ENCODE measurements around the gene MXRA7. TPM values are rescaled to one million over a fixed set of nuclear protein-coding genes. Genes with fewer than 3 reads are reported as not detected.
A peak's percentile ranks its signal among the peaks of the same experiment; 100 is the strongest.

MXRA7 gene
- total RNA-seq, 1 experiment from 2014 or later = 33.6 TPM

- H3K9me3 Mint-ChIP-seq (ENCODE audit: unreplicated experiment) = no peaks in the 10 kb centered on the region
- ChIA-PET POLR2A (interaction anchor here (0.6 to 5.3 kb wide), 13 partner anchors 9 to 165 kb away, joined by 3 to 51 read pairs (median 6); partner anchors contain the start of genes JMJD6, METTL23, MFSD11 and ST6GALNAC2), CTCF (interaction anchor here (0.6 to 1.7 kb wide), 4 partner anchors 194 to 1017 kb away, joined by 3 to 5 read pairs (median 4); no protein-coding TSS in a partner anchor)
- H3K27me3 Mint-ChIP-seq (ENCODE audit: insufficient read depth, unreplicated experiment) = no peaks in the 10 kb centered on the region
- no peak for TF ChIP-seq CTCF (IDR thresholded peaks at IDR 0.05; ENCODE audit: unreplicated experiment)
- peaks cover 88% of the 10 kb centered on the region for H3K36me3 Mint-ChIP-seq (ENCODE audit: insufficient read depth, unreplicated experiment)
- TSS peak; percentile 55 for BruUV-seq (replicated peaks)
- H3K27ac Mint-ChIP-seq (ENCODE audit: low read depth, unreplicated experiment) = peak overlapping the region; percentile 55
- peak overlapping the region; percentile 9 for H3K4me3 Mint-ChIP-seq (ENCODE audit: unreplicated experiment)
- DNase-seq (ENCODE audit: unreplicated experiment) = peak; percentile 97
- intact Hi-C loops (cut with micrococcal nuclease) = loop anchor here (5.0 to 10.0 kb wide), 2 partner anchors 34 to 161 kb away; no protein-coding TSS in a partner anchor
- peaks cover 13% of the 10 kb centered on the region for H3K4me1 Mint-ChIP-seq (ENCODE audit: insufficient read depth, unreplicated experiment)
Measured at GRCh38 chr17:76716146-76716838, 5.5 kb upstream of the MXRA7 start.

- peaks cover 80% of the 10 kb centered on the region for H3K36me3 Mint-ChIP-seq (ENCODE audit: insufficient read depth, unreplicated experiment)
- no TSS peak for BruUV-seq (replicated peaks)
- intact Hi-C loops (cut with micrococcal nuclease) = loop anchor here (2.0 to 10.0 kb wide), 3 partner anchors 33 to 193 kb away; no protein-coding TSS in a partner anchor
- peaks cover 13% of the 10 kb centered on the region for H3K4me1 Mint-ChIP-seq (ENCODE audit: insufficient read depth, unreplicated experiment)
- no peaks in the 10 kb centered on the region for H3K27me3 Mint-ChIP-seq (ENCODE audit: insufficient read depth, unreplicated experiment)
- H3K9me3 Mint-ChIP-seq (ENCODE audit: unreplicated experiment) = no peaks in the 10 kb centered on the region
- no peak for DNase-seq (ENCODE audit: unreplicated experiment)
- CTCF ChIA-PET = interaction anchor here (0.5 to 2.7 kb wide), 9 partner anchors 9 to 192 kb away, joined by 3 to 26 read pairs (median 5); partner anchors contain the start of gene PRCD
- peak overlapping the region; percentile 55 for H3K27ac Mint-ChIP-seq (ENCODE audit: low read depth, unreplicated experiment)
- TF ChIP-seq CTCF (IDR thresholded peaks at IDR 0.05; ENCODE audit: unreplicated experiment) = no peak
- POLR2A ChIA-PET = interaction anchor here (0.5 to 5.3 kb wide), 10 partner anchors 10 to 158 kb away, joined by 3 to 51 read pairs (median 6); partner anchors contain the start of genes JMJD6, METTL23 and MFSD11
- H3K4me3 Mint-ChIP-seq (ENCODE audit: unreplicated experiment) = no peak overlapping the region
Measured at GRCh38 chr17:76715496-76715830, 4.7 kb upstream of the MXRA7 start.

- Mint-ChIP-seq H3K36me3 (ENCODE audit: insufficient read depth, unreplicated experiment) (peaks cover 75% of the 10 kb centered on the region), H3K27me3 (ENCODE audit: insufficient read depth, unreplicated experiment) (no peaks in the 10 kb centered on the region), H3K9me3 (ENCODE audit: unreplicated experiment) (no peaks in the 10 kb centered on the region), H3K4me3 (ENCODE audit: unreplicated experiment) (no peak overlapping the region), H3K27ac (ENCODE audit: low read depth, unreplicated experiment) (peak overlapping the region; percentile 55), H3K4me1 (ENCODE audit: insufficient read depth, unreplicated experiment) (peaks cover 13% of the 10 kb centered on the region)
- intact Hi-C loops (cut with micrococcal nuclease) = loop anchor here (2.0 to 10.0 kb wide), 3 partner anchors 33 to 192 kb away; no protein-coding TSS in a partner anchor
- ChIA-PET CTCF (interaction anchor here (0.5 to 2.7 kb wide), 9 partner anchors 10 to 333 kb away, joined by 3 to 26 read pairs (median 5); partner anchors contain the start of gene PRCD), POLR2A (interaction anchor here (0.5 to 5.3 kb wide), 6 partner anchors 10 to 156 kb away, joined by 3 to 51 read pairs (median 13); partner anchors contain the start of genes JMJD6 and METTL23)
- DNase-seq (ENCODE audit: unreplicated experiment) = peak; percentile 67
- TF ChIP-seq CTCF (IDR thresholded peaks at IDR 0.05; ENCODE audit: unreplicated experiment) = peak; percentile 74
- BruUV-seq (replicated peaks) = no TSS peak
Measured at GRCh38 chr17:76714822-76715495, 4.2 kb upstream of the MXRA7 start.
